Measurements from ENCODE around the gene GRK5. TPM values are rescaled to one million over a fixed set of nuclear protein-coding genes. Genes with fewer than 3 reads are reported as not detected.
A peak's percentile ranks its signal among the peaks of the same experiment; 100 is the strongest.

The GRK5 gene
- total RNA-seq, 4 donors from 2014 or later: 10.0 to 61.9 (median 18.1) TPM

DNA sequence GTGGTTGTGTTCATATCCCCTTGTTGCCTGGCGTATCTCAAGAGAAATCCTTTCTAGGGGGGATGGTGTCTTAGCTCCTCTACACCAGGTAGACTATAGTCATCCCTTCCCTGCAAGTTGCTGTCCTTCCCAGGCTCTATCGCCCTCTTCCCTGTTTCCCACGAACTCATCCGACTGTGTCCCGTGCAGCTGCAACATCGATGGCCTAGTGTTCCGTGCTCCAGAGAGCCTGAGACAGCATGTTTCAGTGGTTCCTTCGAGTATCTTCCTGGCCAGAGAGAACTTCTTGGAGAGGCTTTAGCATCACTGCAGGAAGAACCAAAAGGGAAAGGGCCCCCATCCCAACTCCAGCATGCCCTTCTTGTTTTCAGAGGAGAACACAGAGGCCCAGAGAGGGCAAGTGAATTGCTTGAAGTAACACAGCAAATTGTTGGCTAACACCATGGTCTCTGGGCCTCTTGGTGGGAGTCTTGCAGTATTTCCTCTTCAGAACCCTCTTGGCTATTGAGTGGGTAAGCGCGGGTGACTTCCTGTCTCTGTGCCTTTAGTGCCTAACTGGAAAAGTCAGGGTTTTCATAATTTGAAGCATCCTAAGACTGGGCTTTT, 172.2 kb downstream of the GRK5 start:
- Histone ChIP-seq H3K27ac (no peak overlapping the region), H3K27me3 (no peaks in the 10 kb centered on the region), H3K36me3 (peaks cover 0 to 9% (median 0%) of the 10 kb centered on the region in 3 donors), H3K9me3 (no peaks in the 10 kb centered on the region), H3K4me3 (no peak overlapping the region), H3K4me1 (no peaks in the 10 kb centered on the region)
- TF ChIP-seq, protein P1, sequence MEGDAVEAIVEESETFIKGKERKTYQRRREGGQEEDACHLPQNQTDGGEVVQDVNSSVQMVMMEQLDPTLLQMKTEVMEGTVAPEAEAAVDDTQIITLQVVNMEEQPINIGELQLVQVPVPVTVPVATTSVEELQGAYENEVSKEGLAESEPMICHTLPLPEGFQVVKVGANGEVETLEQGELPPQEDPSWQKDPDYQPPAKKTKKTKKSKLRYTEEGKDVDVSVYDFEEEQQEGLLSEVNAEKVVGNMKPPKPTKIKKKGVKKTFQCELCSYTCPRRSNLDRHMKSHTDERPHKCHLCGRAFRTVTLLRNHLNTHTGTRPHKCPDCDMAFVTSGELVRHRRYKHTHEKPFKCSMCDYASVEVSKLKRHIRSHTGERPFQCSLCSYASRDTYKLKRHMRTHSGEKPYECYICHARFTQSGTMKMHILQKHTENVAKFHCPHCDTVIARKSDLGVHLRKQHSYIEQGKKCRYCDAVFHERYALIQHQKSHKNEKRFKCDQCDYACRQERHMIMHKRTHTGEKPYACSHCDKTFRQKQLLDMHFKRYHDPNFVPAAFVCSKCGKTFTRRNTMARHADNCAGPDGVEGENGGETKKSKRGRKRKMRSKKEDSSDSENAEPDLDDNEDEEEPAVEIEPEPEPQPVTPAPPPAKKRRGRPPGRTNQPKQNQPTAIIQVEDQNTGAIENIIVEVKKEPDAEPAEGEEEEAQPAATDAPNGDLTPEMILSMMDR (IDR thresholded peaks at IDR 0.05): no peak
- DNase-seq: no peak

DNA sequence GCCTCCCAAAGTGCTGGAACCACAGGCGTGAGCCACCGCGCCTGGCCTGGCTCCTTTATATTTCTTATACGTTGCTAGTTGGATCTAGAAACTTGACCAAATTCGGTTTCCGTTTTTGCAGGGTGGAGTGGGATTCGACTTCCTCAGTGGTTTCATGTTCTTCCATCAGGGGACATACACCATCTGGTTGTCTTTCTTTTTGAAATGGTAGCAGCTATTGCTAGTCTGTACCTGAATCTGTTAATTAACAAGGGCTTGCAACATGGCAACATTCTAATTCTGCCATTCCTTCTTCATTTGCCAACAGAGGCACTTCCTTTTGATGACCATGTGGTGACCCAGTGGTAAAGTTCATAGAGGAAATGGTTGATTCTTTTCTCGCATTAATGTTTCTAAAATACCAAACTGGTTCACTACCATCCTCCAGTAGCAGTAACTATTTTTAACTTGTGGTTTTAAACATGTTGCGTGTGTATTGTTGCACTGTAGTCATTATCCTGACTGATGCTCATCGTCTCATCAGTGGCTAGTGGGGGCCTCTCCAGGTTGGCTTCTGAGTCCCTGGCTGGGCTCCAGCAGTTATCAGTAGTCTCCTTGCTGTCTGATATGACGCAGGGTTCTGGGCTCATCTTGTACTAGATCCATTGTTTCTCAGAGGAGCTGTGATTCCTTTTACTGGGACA, 175.9 kb downstream of the GRK5 start:
- Histone ChIP-seq H3K27ac (peak overlapping the region in 1 of 4 donors; percentile 3), H3K4me3 (no peak overlapping the region), H3K9me3 (no peaks in the 10 kb centered on the region), H3K4me1 (no peaks in the 10 kb centered on the region), H3K27me3 (no peaks in the 10 kb centered on the region), H3K36me3 (peaks cover 0 to 9% (median 0%) of the 10 kb centered on the region in 3 donors)
- no peak for TF ChIP-seq POLR2A (IDR thresholded peaks at IDR 0.05)
- TF ChIP-seq, protein P1 (IDR thresholded peaks at IDR 0.05): no peak
- no peak for DNase-seq

DNA sequence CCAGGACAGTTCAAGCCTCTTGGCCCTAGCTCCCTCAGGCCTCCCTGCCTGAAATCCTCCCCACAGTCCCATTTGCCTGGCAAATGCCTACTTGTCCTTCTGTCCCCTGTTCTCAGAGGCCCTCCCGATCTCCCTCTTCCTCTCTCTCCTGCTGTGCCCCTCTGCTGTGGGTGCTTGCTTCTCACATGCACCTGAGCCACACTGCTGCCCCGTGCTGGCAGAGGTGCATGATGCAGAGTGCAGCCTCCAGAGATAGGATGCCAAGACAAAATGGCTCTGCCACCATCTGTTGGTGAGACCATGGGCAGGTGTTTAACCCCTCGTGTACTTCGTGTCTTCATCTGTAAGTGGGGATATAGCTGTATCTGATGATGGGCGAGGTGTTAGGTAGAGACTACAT, 176.8 kb downstream of the GRK5 start:
- no peaks in the 10 kb centered on the region for H3K9me3 ChIP-seq
- no peaks in the 10 kb centered on the region for H3K4me1 ChIP-seq
- DNase-seq: no peak
- no peaks in the 10 kb centered on the region for H3K27me3 ChIP-seq
- H3K36me3 ChIP-seq: peaks cover 0 to 9% (median 0%) of the 10 kb centered on the region in 3 donors
- H3K27ac ChIP-seq: no peak overlapping the region
- no peak for TF ChIP-seq POLR2A (IDR thresholded peaks at IDR 0.05)
- TF ChIP-seq, protein P1 (IDR thresholded peaks at IDR 0.05): no peak
- H3K4me3 ChIP-seq: no peak overlapping the region

DNA sequence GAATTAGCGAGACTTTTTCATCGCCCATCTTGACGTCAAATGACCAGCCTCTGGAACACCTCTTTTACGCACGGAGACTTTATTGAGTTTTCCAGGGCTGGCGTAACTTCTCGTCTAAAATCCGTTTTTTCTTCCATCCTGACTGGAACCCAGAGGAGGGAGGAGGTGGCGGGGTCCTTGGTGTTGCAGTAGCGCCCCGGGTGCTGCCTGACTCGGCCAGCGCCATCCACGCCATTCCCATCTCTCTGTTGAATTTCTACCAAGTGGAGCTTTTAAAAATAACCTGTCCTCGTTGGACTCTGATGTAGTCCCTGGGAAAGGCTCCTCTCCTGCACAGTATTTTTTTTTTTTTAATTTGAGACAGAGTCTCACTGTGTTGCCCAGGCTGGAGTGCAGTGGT, 179.3 kb downstream of the GRK5 start:
- no peaks in the 10 kb centered on the region for H3K27me3 ChIP-seq
- peaks cover 0 to 4% (median 0%) of the 10 kb centered on the region in 3 donors for H3K36me3 ChIP-seq
- no peak overlapping the region for H3K27ac ChIP-seq
- no peaks in the 10 kb centered on the region for H3K4me1 ChIP-seq
- DNase-seq: no peak
- H3K4me3 ChIP-seq: no peak overlapping the region
- TF ChIP-seq, protein P1 (IDR thresholded peaks at IDR 0.05): no peak
- TF ChIP-seq POLR2A (IDR thresholded peaks at IDR 0.05): no peak
- no peaks in the 10 kb centered on the region for H3K9me3 ChIP-seq

DNA sequence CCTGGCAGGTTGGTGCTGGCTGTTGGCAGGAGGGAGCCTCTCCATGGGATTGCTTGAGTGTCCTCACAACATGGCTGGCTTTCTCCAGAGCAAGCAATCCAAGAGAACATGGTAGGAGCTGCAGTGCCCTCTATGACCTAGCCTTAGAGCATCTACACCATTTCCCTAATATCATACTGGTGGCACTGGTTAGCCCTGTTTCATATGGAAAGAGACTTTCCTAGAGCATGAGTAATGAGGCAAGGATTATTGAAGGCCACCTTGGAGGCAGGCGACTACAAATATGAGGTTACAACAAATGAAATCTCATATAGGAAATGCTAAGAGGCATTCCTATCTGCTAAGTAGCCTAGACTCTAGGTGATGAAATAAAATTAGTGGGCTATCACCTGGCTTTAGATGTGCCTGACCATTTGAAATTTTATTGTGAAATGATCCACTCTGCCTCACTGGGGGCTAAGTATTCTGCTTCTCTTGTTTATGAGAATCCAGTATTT, 181.5 kb downstream of the GRK5 start:
- H3K27me3 ChIP-seq: no peaks in the 10 kb centered on the region
- H3K4me3 ChIP-seq: no peak overlapping the region
- TF ChIP-seq, protein P1 (IDR thresholded peaks at IDR 0.05): no peak
- no peak for TF ChIP-seq POLR2A (IDR thresholded peaks at IDR 0.05)
- DNase-seq: no peak
- H3K9me3 ChIP-seq: no peaks in the 10 kb centered on the region
- no peaks in the 10 kb centered on the region for H3K4me1 ChIP-seq
- H3K27ac ChIP-seq: no peak overlapping the region
- H3K36me3 ChIP-seq: no peaks in the 10 kb centered on the region

Measured in Peyer's patch (tissue), 4 donors.